Spleen (tissue), 11 donors: ENCODE measurements around the gene PILRA. TPM values are rescaled to one million over a fixed set of nuclear protein-coding genes. Genes with fewer than 3 reads are reported as not detected.

ENCODE experiments used
- DNase-seq: peaks from one replicate; pipeline ENCODE4 v3.0.0-alpha.2; 2020
- H3K27ac ChIP-seq, 8 donors: fragments of 200-600 bp; sonication (generic) in 7 of 8; 1 replicate in 4 of 8; 2 replicates in 4 of 8; pipeline versions ENCODE4 v1.5.0 to v1.8.0; 2016 to 2021; ENCODE audit warnings: inconsistent platforms in 4 of 8, mild to moderate bottlenecking in 4 of 8, moderate library complexity in 1 of 8
- H3K27me3 ChIP-seq, 7 donors: fragments of 200-600 bp; sonication (generic) in 6 of 7; replicated peaks in 1 of 7; 1 replicate in 4 of 7; 2 replicates in 3 of 7; pipeline versions ENCODE4 v1.5.0 to v1.8.0; 2016 to 2021; ENCODE audit warnings: inconsistent platforms in 3 of 7, mild to moderate bottlenecking in 1 of 7
- H3K36me3 ChIP-seq, 6 donors: fragments of 200-600 bp; sonication (generic) in 5 of 6; 1 replicate in 4 of 6; 2 replicates in 2 of 6; pipeline versions ENCODE4 v1.5.0 to v1.8.0; 2016 to 2021; ENCODE audit warnings: inconsistent platforms in 2 of 6
- H3K4me1 ChIP-seq, 6 donors: fragments of 200-600 bp; sonication (generic) in 5 of 6; 1 replicate in 3 of 6; 2 replicates in 3 of 6; pipeline versions ENCODE4 v1.5.0 to v1.8.0; 2016 to 2021; ENCODE audit warnings: inconsistent platforms in 3 of 6
- H3K4me3 ChIP-seq, 8 donors: fragments of 200-600 bp; sonication (generic) in 7 of 8; 1 replicate in 4 of 8; 2 replicates in 4 of 8; pipeline versions ENCODE4 v1.5.0 to v1.8.0; 2016 to 2021; ENCODE audit warnings: inconsistent platforms in 4 of 8, mild to moderate bottlenecking in 4 of 8, moderate library complexity in 2 of 8
- H3K9me3 ChIP-seq, 8 donors: fragments of 200-600 bp; sonication (generic) in 7 of 8; 1 replicate in 4 of 8; 2 replicates in 4 of 8; pipeline versions ENCODE4 v1.5.0 to v1.8.0; 2016 to 2021; ENCODE audit warnings: inconsistent platforms in 4 of 8
- CTCF ChIP-seq, 11 experiments: fragments of 200-600 bp in 7 of 11; fragments of 450-650 bp in 4 of 11; sonication (generic) in 4 of 11; IDR thresholded peaks in 8 of 11; conservative IDR thresholded peaks in 3 of 11; 1 replicate in 7 of 11; 2 replicates in 4 of 11; pipeline versions ENCODE4 v1.4.0 to v1.8.0; 2016 to 2021; ENCODE audit warnings: antibody characterized with exemption in 11 of 11, inconsistent platforms in 4 of 11, mild to moderate bottlenecking in 1 of 11
- POLR2A ChIP-seq, 3 donors: fragments of 450-650 bp; IDR thresholded peaks; one replicate each; pipeline ENCODE4 v1.5.1; 2017; ENCODE audit warnings: antibody characterized with exemption in 3 of 3, mild to moderate bottlenecking in 1 of 3
- POLR2AphosphoS5 ChIP-seq, 3 donors: sonication (generic); formaldehyde crosslinking; IDR thresholded peaks; one replicate each; pipeline ENCODE4 v1.5.1; 2017; ENCODE audit warnings: antibody characterized with exemption in 3 of 3
- WGBS, 5 donors: extraction: QIAGEN DNeasy Blood & Tissue Kit in 3 of 5; methylation state at CpG; one replicate each; pipeline versions ENCODE4 v1.1.5 to v1.1.7; 2013 to 2018; 5-methylcytosine and 5-hydroxymethylcytosine counted together
- intact Hi-C: fragments of 100-400 bp; cut with DNase I; formaldehyde crosslinking; loops from one replicate; pipeline ENCODE4 v1.15.0; 2023; ENCODE audit warnings: low total_unique reads
- polyA plus RNA-seq, 3 donors: library from polyadenylated mRNA; stranded (reverse); fragments of 200-250 nt; gene quantifications; one replicate each; pipeline ENCODE4 v1.2.1, GENCODE V29; 2013
- total RNA-seq, 7 donors: library from RNA; depleted of rRNA in 3 of 7; stranded (reverse); fragments of >200 nt in 3 of 7; fragmentation: NEBNext Ultra II Directional in 4 of 7; extraction: Animal tissue kit (Norgen Biotek cat#: 25700) in 4 of 7; gene quantifications; one replicate each; pipeline versions ENCODE4 v1.1.0 to v1.2.1, GENCODE V29; 2016 to 2021
- donor health status: healthy with polysubstance abuse.
- donor health status: DM: no; HTN: no; CAD: no; lungs with moderate emphysema.
- donor health status: DM: no; HTN: no; CAD: no.
- donor health status: Bipolar disorder and iron deficiency.
- donor health status: healthy.
- donor health status: DM: no; HTN: no; CAD: no.
- donor health status: DM: yes; HTN: yes; CAD: no.

Gene PILRA
- total and polyA plus RNA-seq, 10 donors: 5.8 to 61.1 (median 25.8) TPM

DNA sequence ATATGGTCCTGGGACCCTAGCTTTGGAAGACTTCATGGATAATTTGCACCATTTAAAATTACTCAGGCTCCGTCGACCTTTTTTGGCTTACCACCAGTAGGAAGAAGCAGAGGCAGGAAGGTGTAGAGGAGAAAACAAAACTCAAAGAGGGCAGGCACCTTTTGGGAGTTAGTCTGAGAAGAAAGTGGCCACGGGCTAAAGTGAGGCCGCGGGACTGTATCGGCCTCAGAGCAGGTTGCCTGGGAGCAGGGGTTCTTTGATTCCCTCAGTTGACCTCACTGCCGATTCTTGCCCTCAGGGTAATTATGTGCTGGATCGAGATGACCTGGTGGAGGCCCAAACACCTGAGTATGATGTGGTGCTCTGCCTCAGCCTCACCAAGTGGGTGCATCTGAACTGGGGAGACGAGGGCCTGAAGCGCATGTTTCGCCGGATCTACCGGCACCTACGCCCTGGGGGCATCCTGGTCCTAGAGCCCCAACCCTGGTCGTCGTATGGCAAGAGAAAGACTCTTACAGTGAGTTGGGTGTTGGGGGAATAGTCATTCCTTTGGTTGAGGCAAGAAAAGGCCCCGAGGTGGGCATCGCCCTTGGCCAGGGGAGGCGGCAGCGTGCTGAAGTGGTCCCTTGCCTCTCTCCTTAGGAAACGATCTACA, 59.5 kb downstream of the PILRA start:
- Histone ChIP-seq H3K4me3 (peak overlapping the region in 3 of 8 donors; percentile 12 to 97 (median 85)), H3K36me3 (peaks cover 2 to 47% (median 23%) of the 10 kb centered on the region in 6 donors), H3K27ac (peak overlapping the region in 7 of 8 donors; percentile 45 to 100 (median 100)), H3K27me3 (no peaks in the 10 kb centered on the region), H3K9me3 (no peaks in the 10 kb centered on the region), H3K4me1 (peaks cover 45 to 76% (median 67%) of the 10 kb centered on the region in 6 donors)
- WGBS, 5 donors: 83 to 91% (median 86%) methylated on average over 21 of the region's 21 CpGs
- TF ChIP-seq CTCF (IDR thresholded peaks at IDR 0.05 in 8 of 11, conservative IDR thresholded peaks at IDR 0.05 in 3 of 11): no peak
- TF ChIP-seq POLR2A (IDR thresholded peaks at IDR 0.05): no peak
- TF ChIP-seq POLR2AphosphoS5 (IDR thresholded peaks at IDR 0.05): peak; percentile 47 to 73 (median 59)
- intact Hi-C loops: no loop called here
- peak; percentile 76 for DNase-seq

DNA sequence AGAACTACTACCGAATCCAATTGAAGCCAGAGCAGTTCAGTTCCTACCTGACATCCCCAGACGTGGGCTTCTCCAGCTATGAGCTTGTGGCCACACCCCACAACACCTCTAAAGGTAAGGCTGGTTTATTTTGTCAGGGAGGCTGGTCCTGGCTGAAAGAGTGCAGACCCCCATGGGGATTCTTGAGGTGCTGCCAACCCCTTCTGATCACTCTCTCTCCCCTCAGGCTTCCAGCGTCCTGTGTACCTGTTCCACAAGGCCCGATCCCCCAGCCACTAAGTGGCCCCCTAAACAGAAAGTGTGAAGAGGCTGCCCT, 59.9 kb downstream of the PILRA start:
- WGBS, 5 donors: 61 to 75% (median 64%) methylated on average over 4 of the region's 4 CpGs
- DNase-seq: no peak
- Histone ChIP-seq H3K9me3 (no peaks in the 10 kb centered on the region), H3K27ac (peak overlapping the region in 7 of 8 donors; percentile 32 to 100 (median 99)), H3K27me3 (no peaks in the 10 kb centered on the region), H3K36me3 (peaks cover 2 to 47% (median 23%) of the 10 kb centered on the region in 6 donors), H3K4me1 (peaks cover 45 to 76% (median 63%) of the 10 kb centered on the region in 6 donors), H3K4me3 (peak overlapping the region in 3 of 8 donors; percentile 12 to 97 (median 85))
- no peak for TF ChIP-seq POLR2A (IDR thresholded peaks at IDR 0.05)
- intact Hi-C loops: no loop called here

GRCh38 chr7:100433592-100434296, 60.5 kb downstream of the PILRA start:
- Histone ChIP-seq H3K4me3 (peak overlapping the region in 2 of 8 donors; percentile 85 to 97), H3K36me3 (peaks cover 2 to 47% (median 23%) of the 10 kb centered on the region in 6 donors), H3K4me1 (peaks cover 45 to 81% (median 64%) of the 10 kb centered on the region in 6 donors), H3K27me3 (no peaks in the 10 kb centered on the region), H3K9me3 (no peaks in the 10 kb centered on the region), H3K27ac (peak overlapping the region; percentile 32 to 100 (median 99))
- DNase-seq: peak; percentile 69
- 66 to 72% (median 68%) methylated on average over 10 of the region's 10 CpGs for WGBS, 5 donors
- intact Hi-C loops: no loop called here
- TF ChIP-seq POLR2A (IDR thresholded peaks at IDR 0.05): no peak
- TF ChIP-seq CTCF (IDR thresholded peaks at IDR 0.05 in 8 of 11, conservative IDR thresholded peaks at IDR 0.05 in 3 of 11): no peak
- TF ChIP-seq POLR2AphosphoS5 (IDR thresholded peaks at IDR 0.05): peak in 1 of 3 donors; percentile 32

- H3K36me3 ChIP-seq: peaks cover 2 to 47% (median 23%) of the 10 kb centered on the region in 6 donors
- peak overlapping the region; percentile 77 to 97 (median 86) for H3K4me3 ChIP-seq
- no peaks in the 10 kb centered on the region for H3K9me3 ChIP-seq
- H3K27ac ChIP-seq: peak overlapping the region; percentile 95 to 100 (median 99)
- intact Hi-C loops: no loop called here
- no peak for DNase-seq
- H3K27me3 ChIP-seq: no peaks in the 10 kb centered on the region
- WGBS, 5 donors: 74 to 85% (median 78%) methylated on average over 22 of the region's 22 CpGs
- TF ChIP-seq CTCF (IDR thresholded peaks at IDR 0.05 in 8 of 11, conservative IDR thresholded peaks at IDR 0.05 in 3 of 11) (no peak), POLR2AphosphoS5 (IDR thresholded peaks at IDR 0.05) (peak in 1 of 3 donors; percentile 37)
- H3K4me1 ChIP-seq: peaks cover 45 to 89% (median 66%) of the 10 kb centered on the region in 6 donors
Observed at GRCh38 chr7:100434297-100435144, 61.2 kb downstream of the PILRA start.
